NCI-H2196 treated with DMSO at 0.1 percent for 48 hours (cell line): Measurements from ENCODE around the gene UQCRHL.

ENCODE experiments used
- DNase-seq: peaks from one replicate; lab custom pipeline; 2025; ENCODE audit not compliant: unreplicated experiment; lab: John Stamatoyannopoulos, UW

The UQCRHL gene

DNA sequence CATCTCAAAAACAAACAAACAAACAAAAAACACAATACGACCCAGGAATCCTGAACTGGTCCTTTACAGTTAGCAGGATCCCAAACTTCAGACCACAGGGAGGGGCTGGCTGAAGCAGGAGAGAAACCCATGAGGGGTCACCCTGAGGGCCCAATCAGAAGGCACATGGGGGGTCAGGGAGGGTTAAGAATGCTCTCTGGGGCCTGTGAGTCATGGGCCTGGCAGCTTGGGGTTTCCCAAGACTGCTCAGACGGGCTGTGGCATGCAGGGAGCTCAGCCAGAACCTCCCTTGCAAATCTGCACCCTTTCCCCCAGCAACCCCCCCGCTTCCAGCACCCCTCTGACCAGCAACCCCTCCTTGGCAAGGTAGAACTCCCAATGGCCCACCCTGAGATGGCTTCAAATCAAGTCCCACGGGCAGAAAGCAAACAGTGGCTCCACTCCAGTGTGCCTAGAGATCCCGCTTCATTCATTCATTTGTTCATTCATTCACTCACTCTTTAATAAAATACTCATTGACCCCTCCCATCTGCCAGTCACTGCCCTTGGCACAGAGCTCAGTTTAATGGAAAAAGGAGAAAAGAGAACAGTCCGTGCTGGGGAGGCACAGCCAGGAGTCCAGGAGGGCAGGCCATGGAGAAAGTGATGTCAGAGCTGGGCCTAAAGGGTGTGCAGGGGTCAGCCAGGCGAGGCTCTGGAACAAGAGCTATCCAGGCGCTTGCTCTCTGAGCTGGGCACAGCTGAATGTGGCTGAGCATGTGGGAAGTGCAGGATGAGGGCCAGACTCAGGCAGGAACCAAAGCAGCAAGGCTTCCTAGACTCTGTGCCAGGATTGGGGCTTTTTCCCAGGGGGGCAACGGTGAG lies 8.2 kb downstream of the UQCRHL start:
- DNase-seq, result no peak

DNA sequence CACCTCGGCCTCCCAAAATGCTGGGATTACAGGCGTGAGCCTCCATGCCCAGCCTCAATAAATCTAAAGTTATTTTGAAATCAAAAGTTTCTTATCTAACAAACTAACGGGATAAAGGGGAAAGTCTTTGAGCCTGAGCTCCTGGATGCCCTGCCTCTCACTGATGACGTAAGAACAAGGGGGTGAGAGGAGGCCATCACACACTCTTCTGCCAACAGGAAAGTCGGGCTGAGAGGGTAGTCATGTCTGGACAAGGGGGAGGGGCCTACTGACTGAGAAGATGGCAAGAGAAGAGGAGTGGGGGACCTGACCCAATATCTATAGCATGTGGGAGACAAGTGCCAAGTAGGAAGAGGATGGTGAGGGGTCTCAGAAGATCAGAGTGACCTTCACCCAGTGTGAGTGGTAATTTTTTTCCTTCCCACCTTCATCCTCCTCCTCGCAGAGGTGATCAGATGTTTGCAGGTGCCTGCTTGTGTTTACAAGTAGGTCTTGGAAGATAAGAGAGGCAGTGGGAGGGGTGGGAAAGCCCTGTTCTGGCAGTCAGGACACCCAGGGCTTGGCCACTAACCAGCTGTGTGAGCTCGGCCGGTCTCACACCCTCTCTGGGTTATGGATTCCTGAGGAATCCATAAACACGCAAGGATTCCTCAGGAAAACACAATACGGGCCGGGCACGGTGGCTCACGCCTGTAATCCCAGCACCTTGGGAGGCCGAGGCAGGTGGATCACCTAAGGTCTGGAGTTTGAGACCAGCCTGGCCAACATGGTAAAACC lies 9.6 kb downstream of the UQCRHL start:
- DNase-seq, result no peak

DNA sequence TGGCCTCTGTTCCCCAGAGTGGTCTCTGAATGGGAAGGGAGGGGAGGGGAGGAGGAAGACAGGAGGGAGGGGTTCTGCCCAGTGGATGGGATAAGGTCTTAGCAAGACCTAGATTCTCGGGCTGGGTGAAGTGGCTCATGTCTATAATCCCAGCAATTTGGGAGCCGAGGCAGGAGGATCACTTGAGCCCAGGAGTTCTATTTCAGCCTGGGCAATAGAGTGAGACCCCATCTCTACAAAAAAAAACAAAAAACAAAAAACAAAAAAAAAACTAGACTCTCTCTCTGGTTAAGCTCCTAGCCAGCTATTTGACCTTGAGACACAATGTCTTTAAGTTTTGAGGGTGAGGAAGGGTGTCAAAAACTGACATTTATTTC lies 11.4 kb downstream of the UQCRHL start:
- DNase-seq, result no peak

DNA sequence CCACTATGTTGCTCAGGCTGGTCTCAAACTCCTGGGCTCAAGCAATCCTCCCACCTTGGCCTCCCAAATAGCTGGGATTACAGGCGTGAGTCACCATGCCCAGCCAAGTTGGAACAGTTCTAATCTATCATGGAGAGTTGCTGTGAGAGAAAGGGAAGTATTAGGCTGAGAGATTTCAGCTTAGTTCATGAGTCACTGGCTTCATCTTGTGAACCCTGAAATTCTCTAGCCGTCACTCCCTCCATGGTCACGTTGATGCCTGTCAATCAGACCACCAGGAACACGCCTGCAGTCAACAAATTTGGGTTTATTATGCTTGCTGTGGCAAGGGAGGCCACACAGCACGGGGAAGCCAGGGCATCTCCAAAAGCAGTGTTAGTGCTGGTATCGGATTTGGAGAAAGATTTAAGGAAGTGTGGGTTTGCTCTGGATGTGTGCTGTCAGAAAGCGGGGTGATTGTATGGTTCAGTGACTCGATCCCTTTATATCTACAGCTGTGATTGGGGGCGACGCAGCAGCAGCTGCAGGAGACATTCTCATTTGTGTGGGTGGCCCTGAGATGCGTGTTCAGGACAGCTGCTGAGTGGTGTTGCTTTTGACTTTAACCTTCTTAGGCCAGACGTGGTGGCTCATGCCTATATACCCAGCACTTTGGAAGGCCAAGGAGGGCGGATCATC lies 18.7 kb downstream of the UQCRHL start:
- DNase-seq, result no peak

DNA sequence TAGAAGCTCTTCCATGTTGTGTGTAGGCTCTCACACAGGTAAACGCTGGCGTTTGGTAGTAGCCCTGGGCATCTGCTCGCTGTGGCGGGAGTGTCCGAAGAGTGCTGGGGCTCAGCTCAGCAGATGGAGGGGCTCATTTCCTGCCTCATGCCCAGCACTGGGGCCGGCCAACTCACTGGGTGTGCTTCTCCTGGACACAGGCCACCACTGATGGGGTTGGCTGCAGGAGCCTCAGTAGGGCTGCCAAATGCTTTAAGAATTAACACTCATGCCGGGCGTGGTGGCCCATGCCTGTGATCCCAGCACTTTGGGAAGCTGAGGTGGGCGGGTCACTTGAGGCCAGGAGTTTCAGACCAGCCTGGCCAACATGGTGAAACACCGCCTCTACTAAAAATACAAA lies 20.9 kb downstream of the UQCRHL start:
- no peak for DNase-seq

DNA sequence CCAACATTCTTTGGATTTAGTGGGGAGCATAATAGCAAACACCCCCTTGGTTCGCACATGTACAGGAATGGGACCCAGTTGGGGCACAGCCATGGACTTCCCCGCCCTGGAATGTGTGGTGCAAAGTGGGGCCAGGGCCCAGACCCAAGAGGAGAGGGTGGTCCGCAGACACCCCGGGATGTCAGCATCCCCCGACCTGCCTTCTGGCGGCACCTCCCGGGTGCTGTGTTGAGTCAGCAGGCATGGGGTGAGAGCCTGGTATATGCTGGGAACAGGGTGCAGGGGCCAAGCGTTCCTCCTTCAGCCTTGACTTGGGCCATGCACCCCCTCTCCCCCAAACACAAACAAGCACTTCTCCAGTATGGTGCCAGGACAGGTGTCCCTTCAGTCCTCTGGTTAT lies 21.8 kb downstream of the UQCRHL start:
- no peak for DNase-seq

DNA sequence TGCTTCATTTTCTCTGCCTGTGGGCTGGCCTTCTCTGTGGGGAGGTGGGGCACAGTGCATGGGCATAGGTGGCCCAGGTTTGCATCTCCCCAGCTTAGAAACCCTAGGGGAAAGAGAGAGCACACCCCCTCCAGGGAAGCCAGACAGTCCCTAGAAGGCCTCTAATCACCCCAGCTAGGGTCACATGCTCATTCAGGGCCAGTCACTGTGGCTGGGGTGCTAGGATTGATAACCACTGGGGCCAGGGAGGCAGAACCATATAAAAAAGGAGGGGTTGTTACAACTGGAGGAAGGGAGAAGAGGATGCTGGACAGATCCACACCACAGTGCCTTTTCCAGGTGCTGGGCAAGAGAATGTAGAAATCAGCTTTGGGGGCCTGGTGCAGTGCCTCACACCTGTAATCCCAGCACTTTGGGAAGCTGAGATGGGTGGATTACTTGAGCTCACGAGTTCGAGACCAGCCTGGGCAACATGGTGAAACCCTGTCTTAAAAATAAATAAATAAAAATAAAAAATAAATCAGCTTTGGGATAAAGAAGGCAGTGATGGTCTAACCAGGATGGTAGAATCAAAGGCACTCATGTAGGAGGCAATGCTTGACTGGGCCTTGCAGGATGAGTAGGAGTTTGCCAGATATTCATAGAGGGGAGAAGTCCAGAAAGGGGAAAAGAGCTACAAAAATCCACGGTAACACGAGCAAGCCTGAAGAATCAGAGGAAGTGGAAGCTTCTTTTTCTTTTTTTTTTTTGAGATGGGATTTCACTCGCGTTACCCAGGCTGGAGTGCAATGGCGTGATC lies 29.3 kb downstream of the UQCRHL start:
- no peak for DNase-seq

DNA sequence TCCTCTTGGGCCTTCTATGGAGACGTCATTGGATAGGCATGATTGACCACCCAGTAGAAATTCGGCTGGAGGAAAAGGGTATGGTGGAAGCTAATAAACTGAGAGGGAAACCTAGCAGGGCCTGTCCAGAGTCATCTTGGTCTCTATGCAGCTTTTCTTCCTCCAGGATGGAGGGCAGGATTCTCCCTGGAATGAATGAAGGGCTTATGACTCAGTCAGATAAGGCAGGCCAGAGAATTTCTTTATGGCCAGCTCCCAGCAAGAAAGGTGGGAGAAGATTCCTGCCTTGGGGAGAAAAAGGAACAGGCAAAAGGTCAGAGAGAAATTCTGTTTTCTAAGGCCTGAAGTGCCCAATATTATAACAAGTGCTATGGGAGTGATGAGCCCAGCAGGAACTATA lies 31.7 kb downstream of the UQCRHL start:
- DNase-seq, result no peak

DNA sequence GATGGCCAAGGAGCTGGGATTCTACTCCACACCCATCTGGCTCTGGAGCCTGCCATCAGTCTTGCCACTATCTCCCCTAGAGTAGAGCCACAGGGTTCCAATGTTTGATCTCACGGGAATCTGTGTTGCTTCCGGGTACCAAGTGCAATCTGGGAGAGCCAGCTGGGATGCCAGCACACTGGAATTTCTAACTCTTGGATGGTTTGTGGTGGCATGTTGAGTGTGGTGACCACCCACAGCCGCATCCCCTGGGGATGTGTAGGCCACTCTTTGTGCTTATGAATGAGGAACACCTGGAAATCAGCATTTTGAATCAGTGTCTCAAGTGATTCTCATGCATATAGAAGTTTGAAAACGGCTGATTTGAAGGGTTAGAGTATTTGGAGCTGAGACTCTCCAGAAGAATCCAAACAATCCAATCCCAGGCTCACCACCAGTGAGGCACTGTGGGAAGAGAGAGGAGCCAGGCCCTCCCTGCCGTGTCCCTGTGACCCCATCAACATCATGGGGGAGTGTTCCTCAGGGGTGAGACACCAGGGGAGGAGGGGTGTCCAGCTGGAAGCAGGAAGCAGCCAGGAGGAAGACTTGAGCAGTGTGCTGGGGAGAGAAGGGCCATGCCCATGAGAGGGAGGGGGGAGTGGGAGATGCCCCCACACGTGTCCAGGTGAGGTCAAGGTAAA lies 35.5 kb downstream of the UQCRHL start:
- DNase-seq, result no peak

DNA sequence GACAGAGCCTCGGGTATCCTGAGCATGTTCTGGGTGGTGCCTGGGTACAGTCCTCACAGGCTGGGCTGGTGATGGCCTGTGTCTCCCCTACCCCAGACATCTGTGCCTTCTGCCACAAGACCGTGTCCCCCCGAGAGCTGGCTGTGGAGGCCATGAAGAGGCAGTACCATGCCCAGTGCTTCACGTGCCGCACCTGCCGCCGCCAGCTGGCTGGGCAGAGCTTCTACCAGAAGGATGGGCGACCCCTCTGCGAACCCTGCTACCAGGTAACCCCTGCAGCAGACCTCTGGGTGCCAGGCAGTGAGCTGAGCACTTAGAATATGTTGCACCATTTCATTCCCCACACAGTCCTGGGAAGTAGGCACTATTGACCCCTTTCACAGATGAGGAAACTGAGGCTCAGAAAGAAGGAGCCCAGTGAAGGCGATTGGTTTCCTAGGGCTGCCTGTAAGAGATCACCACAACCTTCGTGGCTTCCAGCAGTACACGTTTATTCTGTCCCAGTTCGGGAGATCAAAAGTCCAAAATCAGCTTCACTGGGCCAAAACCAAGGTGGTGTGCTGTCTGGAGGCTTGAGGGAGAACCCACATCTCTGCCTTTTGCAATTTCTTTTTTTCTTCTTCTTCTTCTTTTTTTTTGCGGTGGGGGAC lies 37.0 kb downstream of the UQCRHL start:
- no peak for DNase-seq

DNA sequence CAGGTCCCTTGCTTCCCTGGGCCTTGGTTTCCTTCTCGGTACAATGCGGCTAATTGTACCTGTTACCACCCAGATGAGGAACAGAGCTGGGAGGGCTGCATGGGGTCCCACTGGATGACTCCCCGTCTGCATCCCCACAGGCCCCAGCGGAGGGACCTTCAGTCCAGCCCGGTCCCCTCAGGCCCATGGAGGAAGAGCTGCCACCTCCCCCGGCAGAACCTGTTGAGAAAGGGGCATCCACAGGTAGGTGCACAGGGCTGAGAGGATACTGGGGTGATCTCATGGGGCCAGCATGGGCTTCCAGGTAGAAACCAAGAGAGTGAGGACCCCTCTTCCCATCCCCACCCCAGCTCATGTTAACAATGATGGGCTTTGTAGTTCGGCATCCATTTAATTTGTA lies 39.1 kb downstream of the UQCRHL start:
- no peak for DNase-seq

DNA sequence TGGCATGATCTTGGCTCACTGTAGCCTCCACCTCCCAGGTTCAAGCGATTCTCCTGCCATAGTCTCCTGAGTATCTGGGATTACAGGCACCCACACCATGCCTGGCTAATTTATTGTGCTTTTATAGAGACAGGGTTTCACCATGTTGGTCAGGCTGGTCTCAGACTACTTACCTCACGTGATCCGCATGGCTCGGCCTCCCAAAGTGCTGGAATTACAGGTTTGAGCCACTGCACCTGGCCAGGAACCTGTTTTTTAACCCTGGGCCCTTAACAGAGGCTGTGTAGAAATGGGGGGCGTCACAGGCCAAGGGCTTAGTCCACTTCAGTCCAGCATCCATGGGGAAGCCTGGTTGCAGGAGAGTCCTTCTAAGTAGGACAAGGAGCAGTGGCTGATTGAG lies 39.5 kb downstream of the UQCRHL start:
- DNase-seq, result no peak

DNA sequence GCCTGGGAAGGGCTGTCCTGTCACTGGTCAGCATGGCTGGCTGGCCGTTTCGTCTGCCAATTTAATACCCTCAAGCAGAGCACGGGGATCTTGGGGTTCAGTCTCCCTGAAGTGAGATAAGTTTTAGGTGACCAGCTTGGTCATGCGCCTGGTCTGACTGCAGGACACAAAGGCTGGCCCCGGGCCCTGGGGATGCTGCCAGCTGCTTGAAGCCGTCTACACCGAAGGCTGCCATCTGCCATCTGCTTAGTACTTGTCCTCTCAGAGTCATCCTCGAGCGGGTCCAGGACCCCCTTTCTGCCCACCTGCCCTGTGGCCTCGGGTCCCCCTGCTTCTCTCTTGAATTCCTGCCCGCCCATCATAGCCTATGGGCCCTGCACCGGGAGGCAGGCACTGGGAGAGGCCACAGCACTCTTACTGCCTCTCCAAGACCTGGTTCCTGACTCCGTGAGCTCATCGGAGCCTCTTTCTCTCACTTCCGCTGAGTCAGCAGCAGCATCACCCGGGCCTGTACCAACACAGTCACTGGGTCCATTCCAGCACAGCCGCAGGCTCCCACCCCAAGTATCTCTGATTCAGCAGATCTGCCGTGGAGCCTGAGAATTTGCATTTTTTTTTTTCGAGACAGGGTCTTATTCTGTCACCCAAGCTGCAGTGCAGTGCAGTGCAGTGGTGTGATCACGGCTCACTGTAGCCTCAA lies 41.8 kb downstream of the UQCRHL start:
- DNase-seq, result no peak

DNA sequence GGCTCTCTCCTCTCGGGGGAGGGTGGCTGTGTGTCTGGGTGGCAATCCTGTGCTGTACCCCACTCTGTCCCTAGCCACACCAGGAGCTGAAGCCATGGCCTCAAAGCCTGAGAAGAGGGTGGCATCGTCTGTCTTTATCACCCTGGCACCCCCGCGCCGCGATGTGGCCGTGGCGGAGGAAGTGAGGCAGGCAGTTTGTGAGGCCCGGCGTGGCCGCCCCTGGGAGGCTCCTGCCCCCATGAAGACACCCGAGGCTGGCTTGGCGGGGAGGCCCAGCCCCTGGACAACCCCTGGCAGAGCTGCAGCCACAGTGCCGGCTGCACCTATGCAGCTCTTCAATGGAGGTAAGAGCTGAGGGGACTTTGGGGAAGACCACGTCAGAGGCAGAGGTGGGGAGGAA lies 42.6 kb downstream of the UQCRHL start:
- no peak for DNase-seq

DNA sequence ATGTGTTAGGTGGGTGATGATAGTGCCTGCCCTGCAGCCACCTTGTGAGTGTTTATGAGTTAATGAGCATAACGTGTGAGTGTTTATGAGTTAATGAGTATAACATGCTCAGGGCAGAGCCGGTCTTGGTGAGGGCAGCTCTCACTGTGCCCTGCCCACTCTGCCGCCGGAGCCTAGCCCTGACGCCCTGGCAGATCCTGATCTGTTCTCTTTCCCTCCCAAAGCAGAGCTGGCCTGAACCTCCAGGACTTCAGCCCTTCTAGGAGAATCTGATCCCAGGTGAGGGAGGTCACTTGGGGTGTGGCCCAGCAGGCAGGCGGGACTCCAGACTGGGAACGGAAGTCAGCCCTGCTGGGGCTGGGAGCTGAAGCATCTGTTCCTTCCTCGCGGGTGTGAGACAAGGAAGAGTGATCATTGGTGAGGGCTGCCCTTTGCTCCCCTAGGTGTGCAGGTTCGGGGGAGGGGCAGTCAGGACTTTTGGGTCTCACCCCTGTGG lies 43.1 kb downstream of the UQCRHL start:
- no peak for DNase-seq

DNA sequence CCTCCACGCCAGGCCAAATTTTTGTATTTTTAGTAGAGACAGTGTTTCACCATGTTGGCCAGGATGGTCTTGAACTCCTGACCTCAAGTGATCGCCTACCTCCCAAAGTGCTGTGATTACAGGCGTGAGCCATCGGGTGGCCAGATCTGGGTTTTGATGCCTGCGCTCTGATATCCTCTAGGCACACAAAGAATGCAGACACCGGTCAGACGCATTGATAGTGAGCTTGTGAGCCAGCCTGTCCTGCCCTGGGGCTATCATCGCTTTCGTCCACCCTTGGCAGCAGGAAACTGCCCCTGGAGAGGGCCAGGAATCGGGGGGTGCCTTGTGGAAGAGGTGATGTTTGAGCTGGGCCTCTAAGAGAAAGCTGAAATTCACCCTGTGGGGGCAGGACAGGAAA lies 44.9 kb downstream of the UQCRHL start:
- DNase-seq, result no peak

DNA sequence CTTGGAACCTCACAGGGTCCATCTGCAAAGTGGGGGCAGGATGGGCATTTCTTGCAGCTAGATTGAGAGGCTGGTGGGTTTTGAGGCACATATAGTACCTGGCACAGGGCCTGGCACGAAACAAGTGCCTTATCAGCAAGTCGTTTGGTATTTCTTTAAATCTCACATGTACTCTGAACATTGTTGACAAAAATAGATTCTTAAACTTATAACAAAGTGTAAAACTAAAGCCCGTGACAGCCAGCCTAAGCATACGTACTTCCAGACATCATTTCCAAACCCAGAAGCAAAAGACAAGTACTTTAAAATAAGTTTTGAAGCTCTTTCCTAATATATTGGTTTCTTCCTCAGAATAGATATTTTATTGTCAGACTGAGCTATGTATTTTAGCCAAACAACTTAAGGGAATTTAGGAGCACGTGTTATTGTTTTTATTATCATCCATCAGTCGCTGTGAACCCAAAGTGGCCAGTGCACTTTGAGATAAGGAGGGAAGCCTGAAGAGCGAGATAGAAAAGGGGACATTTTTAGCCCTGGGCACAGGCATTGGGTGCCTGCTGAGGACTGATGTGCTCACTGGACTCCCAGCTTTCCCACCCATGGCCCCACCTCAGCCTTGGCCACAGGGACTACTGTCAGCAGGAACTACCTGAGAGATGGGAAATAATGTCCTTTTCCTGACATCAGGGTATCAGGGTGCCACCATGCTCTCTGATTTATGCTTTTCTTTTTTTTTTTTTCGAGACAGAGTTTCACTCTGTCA lies 45.9 kb downstream of the UQCRHL start:
- DNase-seq, result no peak

DNA sequence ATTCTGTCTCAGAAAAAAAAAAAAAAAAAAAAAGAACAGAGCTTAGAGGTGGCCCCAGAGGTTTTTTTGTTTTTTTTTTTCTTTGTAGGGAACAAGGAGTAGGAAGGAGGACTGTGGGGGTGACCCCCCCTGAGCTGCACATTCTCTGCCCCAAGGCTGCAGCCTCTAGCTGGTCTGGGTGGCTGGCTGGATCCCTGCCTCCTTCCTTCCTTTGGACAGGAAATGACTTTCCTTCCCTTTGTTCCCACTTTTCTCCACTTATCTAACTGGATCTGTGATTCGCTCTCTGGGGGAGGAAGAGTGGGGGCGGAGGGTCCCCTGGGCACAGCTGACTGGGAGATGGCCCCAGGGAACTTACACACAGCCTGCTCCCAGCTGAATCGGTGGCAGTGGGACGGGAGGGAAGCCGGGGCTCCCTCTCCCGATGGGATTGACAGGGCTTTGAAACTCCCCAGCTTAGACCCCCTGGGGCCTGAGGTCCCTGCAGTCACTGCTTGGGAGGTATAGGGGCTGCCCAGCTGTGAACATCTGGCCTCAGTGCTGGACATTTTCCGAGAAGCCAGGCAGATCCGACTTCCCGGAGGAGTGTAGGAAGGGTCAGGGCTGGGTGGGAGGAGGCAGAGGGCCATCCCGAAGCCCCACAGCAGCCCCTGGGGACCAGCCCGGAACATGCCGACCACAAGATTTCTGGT lies 46.8 kb downstream of the UQCRHL start:
- DNase-seq, result no peak
